ENCODE results near the gene RIC8B.

The RIC8B gene

DNA sequence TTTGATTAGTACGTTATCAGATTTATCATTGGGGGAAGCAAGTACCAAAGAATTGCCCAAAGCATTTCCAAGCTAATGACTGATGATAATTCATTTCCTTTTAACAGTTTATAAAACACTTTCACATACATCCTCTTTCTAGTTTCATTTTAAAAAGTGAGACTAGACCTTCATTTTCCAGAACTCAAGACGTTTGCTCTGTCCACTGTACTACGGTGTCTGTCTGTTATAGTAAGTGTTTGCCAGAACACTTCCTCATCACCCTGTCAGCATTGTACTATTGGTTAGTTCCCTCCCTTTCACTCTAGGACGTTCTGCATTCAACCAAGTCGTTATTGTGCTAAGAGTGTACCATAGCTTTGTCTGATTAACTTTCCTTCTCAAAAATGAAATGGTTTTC, 99.5 kb downstream of the RIC8B start:
- TF ChIP-seq REST (IDR thresholded peaks at IDR 0.05; ENCODE audit: insufficient read depth in 1 of 2, low read depth in 2 of 2, low read length in 2 of 2) (no peak), SIN3A (IDR thresholded peaks at IDR 0.05; ENCODE audit: borderline replicate concordance, insufficient read depth, low read length) (no peak), FOXP2 (optimal IDR thresholded peaks at IDR 0.05; ENCODE audit: borderline replicate concordance, extremely low read depth, extremely low read length, insufficient read depth) (no peak), TAF1 (IDR thresholded peaks at IDR 0.05; ENCODE audit: borderline replicate concordance, insufficient read depth, low read length) (no peak), POLR2AphosphoS5 (IDR thresholded peaks at IDR 0.05; ENCODE audit: low read depth, low read length) (no peak)

- TF ChIP-seq SIN3A (IDR thresholded peaks at IDR 0.05; ENCODE audit: borderline replicate concordance, insufficient read depth, low read length) = no peak
Observed at GRCh38 chr12:106878804-106879203, 104.3 kb downstream of the RIC8B start.

- TF ChIP-seq REST (IDR thresholded peaks at IDR 0.05; ENCODE audit: insufficient read depth in 1 of 2, low read depth in 2 of 2, low read length in 2 of 2) = no peak
- no peak for TF ChIP-seq POLR2AphosphoS5 (IDR thresholded peaks at IDR 0.05; ENCODE audit: low read depth, low read length)
- TF ChIP-seq FOXP2 (optimal IDR thresholded peaks at IDR 0.05; ENCODE audit: borderline replicate concordance, extremely low read depth, extremely low read length, insufficient read depth) = no peak
- no peak for TF ChIP-seq SIN3A (IDR thresholded peaks at IDR 0.05; ENCODE audit: borderline replicate concordance, insufficient read depth, low read length)
- no peak for TF ChIP-seq TAF1 (IDR thresholded peaks at IDR 0.05; ENCODE audit: borderline replicate concordance, insufficient read depth, low read length)
Observed at GRCh38 chr12:106879612-106880011, 105.1 kb downstream of the RIC8B start.

DNA sequence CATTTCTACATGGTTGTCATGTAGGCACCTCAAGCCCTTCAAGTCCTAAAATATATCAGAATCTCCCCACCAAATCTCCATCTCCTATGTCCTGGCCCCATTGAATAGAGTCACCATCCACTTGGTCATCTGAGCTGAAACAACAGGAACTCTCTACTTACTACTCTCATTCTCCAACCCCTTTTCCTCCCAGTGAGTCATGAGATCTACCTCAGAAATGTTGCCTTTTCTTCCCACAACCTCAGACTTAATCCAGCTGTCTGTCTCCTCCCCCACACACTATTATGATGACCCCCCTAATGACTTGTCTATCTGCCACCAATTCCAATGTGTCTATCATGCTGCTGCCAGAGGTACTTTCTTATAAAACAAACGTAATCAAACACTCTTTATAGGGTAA, 108.9 kb downstream of the RIC8B start:
- TF ChIP-seq POLR2AphosphoS5 (IDR thresholded peaks at IDR 0.05; ENCODE audit: low read depth, low read length) (no peak), SIN3A (IDR thresholded peaks at IDR 0.05; ENCODE audit: borderline replicate concordance, insufficient read depth, low read length) (no peak), REST (IDR thresholded peaks at IDR 0.05; ENCODE audit: insufficient read depth in 1 of 2, low read depth in 2 of 2, low read length in 2 of 2) (no peak), FOXP2 (optimal IDR thresholded peaks at IDR 0.05; ENCODE audit: borderline replicate concordance, extremely low read depth, extremely low read length, insufficient read depth) (no peak), TAF1 (IDR thresholded peaks at IDR 0.05; ENCODE audit: borderline replicate concordance, insufficient read depth, low read length) (no peak)

DNA sequence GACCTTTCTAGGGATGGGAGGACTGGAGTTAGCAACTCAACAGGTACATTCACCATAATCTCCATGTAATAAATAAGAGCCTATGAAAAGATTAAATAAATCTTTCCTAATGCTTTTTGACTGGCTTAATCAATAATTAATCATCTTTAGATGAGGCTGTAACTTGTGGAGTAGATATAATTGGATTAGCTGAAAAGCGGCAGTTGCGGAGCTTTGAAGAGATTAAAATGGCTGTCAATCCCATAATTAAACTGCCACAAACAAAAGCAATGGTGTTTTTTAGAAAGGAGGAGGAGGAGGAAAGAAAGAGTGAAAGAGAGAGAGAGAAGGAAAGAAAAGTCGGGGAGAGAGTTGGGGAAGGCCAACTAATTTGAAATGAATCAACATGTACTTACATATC, 110.5 kb downstream of the RIC8B start:
- TF ChIP-seq FOXP2 (optimal IDR thresholded peaks at IDR 0.05; ENCODE audit: borderline replicate concordance, extremely low read depth, extremely low read length, insufficient read depth) (no peak), POLR2AphosphoS5 (IDR thresholded peaks at IDR 0.05; ENCODE audit: low read depth, low read length) (no peak), TAF1 (IDR thresholded peaks at IDR 0.05; ENCODE audit: borderline replicate concordance, insufficient read depth, low read length) (no peak), REST (IDR thresholded peaks at IDR 0.05; ENCODE audit: insufficient read depth in 1 of 2, low read depth in 2 of 2, low read length in 2 of 2) (no peak), SIN3A (IDR thresholded peaks at IDR 0.05; ENCODE audit: borderline replicate concordance, insufficient read depth, low read length) (no peak)
